Caco-2 (cell line): ENCODE data around the gene SLC38A8. TPM values are rescaled to one million over a fixed set of nuclear protein-coding genes. Genes with fewer than 3 reads are reported as not detected.

Source experiments
- BruUV-seq: library from RNA; stranded (reverse); fragments of 400-500 nt; replicated peaks from 2 replicates; lab custom pipeline; 2021; lab: Mats Ljungman, UMichigan
- CTCF ChIA-PET: fragments of 300-600 bp; sonication (Branson Sonifier 250); formaldehyde crosslinking; loops from one replicate; lab custom pipeline; 2022; ENCODE audit warnings: antibody characterized with exemption; lab: Charles Lee
- POLR2A ChIA-PET: fragments of 300-600 bp; sonication (Branson Sonifier 250); formaldehyde crosslinking; loops from one replicate; lab custom pipeline; 2022; ENCODE audit warnings: antibody characterized with exemption; lab: Charles Lee
- DNase-seq, 2 experiments: peaks; one replicate each; pipeline versions ENCODE4 v3.0.0 to v3.0.0-alpha.2; 2020 to 2022
- H3K27me3 ChIP-seq: replicated peaks from 2 replicates; pipeline ENCODE4 v1.6.0; 2011; ENCODE audit warnings: low read length; ENCODE audit not compliant: control insufficient read depth, insufficient read depth
- H3K36me3 ChIP-seq: 2 replicates; pipeline ENCODE4 v1.5.1; 2011; ENCODE audit warnings: low read length; ENCODE audit not compliant: control insufficient read depth, insufficient read depth
- H3K4me1 ChIP-seq: fragments of 250-450 bp; sonication (Bioruptor Pico); 2 replicates; pipeline ENCODE4 v1.5.1; 2020; ENCODE audit warnings: mild to moderate bottlenecking
- H3K4me3 ChIP-seq: 2 replicates; pipeline ENCODE4 v1.5.1; 2011; ENCODE audit warnings: low read depth, mild to moderate bottlenecking, control low read depth, low read length
- H3K9me3 ChIP-seq: fragments of 250-450 bp; sonication (Bioruptor Pico); 2 replicates; pipeline ENCODE4 v1.5.1; 2020; ENCODE audit warnings: mild to moderate bottlenecking, moderate library complexity
- H3K27ac Mint-ChIP-seq: one replicate; pipeline ENCODE4 v1.8.0; 2022; ENCODE audit warnings: mixed read lengths; ENCODE audit not compliant: unreplicated experiment
- H3K27me3 Mint-ChIP-seq: one replicate; pipeline ENCODE4 v1.8.0; 2022; ENCODE audit warnings: mixed read lengths; ENCODE audit not compliant: insufficient read depth, unreplicated experiment
- H3K36me3 Mint-ChIP-seq: one replicate; pipeline ENCODE4 v1.8.0; 2022; ENCODE audit warnings: mild to moderate bottlenecking, mixed read lengths; ENCODE audit not compliant: insufficient read depth, unreplicated experiment
- H3K4me1 Mint-ChIP-seq: one replicate; pipeline ENCODE4 v1.8.0; 2022; ENCODE audit warnings: low read depth, mixed read lengths; ENCODE audit not compliant: unreplicated experiment
- H3K4me3 Mint-ChIP-seq: one replicate; pipeline ENCODE4 v1.8.0; 2022; ENCODE audit warnings: mild to moderate bottlenecking, moderate library complexity, mixed read lengths; ENCODE audit not compliant: unreplicated experiment
- H3K9me3 Mint-ChIP-seq: one replicate; pipeline ENCODE4 v1.8.0; 2022; ENCODE audit warnings: mixed read lengths; ENCODE audit not compliant: unreplicated experiment
- CTCF ChIP-seq, 2 experiments: fragments of 200-600 bp in 1 of 2; IDR thresholded peaks; 1 replicate in 1 of 2; 2 replicates in 1 of 2; pipeline versions ENCODE4 v1.5.1 to v1.8.0; 2011 to 2022; ENCODE audit warnings: antibody characterized with exemption in 1 of 2, control low read depth in 1 of 2, inconsistent platforms in 1 of 2, low read depth in 1 of 2, low read length in 1 of 2, mild to moderate bottlenecking in 1 of 2, moderate library complexity in 1 of 2; ENCODE audit not compliant: insufficient read depth in 1 of 2, severe bottlenecking in 1 of 2, unreplicated experiment in 1 of 2
- intact Hi-C: fragments of 100-400 bp; cut with micrococcal nuclease; formaldehyde crosslinking; loops from one replicate; pipeline ENCODE4 v1.10.0; 2022; ENCODE audit not compliant: unreplicated experiment
- total RNA-seq: library from RNA; stranded (reverse); gene quantifications from 2 replicates; pipeline ENCODE4 v1.2.3, GENCODE V29; 2022

SLC38A8 gene
- total RNA-seq, 1 experiment from 2014 or later: 0.79 TPM

- Histone ChIP-seq H3K27me3 (no peaks in the 10 kb centered on the region), H3K9me3 (no peaks in the 10 kb centered on the region; the same call in 1 of the 2 replicates)
Measured at GRCh38 chr16:84034516-84034915, 8.1 kb downstream of the SLC38A8 start.

GRCh38 chr16:84033251-84034195 is 9.1 kb downstream of the SLC38A8 start:
- no peak for DNase-seq
- no peaks in the 10 kb centered on the region for H3K36me3 ChIP-seq
- Mint-ChIP-seq H3K36me3 (no peaks in the 10 kb centered on the region), H3K4me3 (no peak overlapping the region), H3K27me3 (peaks cover 12% of the 10 kb centered on the region), H3K9me3 (peaks cover 7% of the 10 kb centered on the region), H3K27ac (no peak overlapping the region), H3K4me1 (no peaks in the 10 kb centered on the region)
- H3K4me1 ChIP-seq: no peaks in the 10 kb centered on the region
- H3K9me3 ChIP-seq: no peaks in the 10 kb centered on the region; the same call in 1 of the 2 replicates
- ChIA-PET POLR2A (no interaction called here), CTCF (no interaction called here)
- no peaks in the 10 kb centered on the region for H3K27me3 ChIP-seq
- intact Hi-C loops: no loop called here
- no TSS peak for BruUV-seq
- TF ChIP-seq CTCF (IDR thresholded peaks at IDR 0.05; ENCODE audit: insufficient read depth in 1 of 2, low read depth in 1 of 2, low read length in 1 of 2, severe bottlenecking in 1 of 2, unreplicated experiment in 1 of 2): no peak
- H3K4me3 ChIP-seq: no peak overlapping the region

More at GRCh38 chr16:84034516-84034915, 8.1 kb downstream of the SLC38A8 start:
- Mint-ChIP-seq H3K9me3 (peaks cover 7% of the 10 kb centered on the region), H3K4me3 (no peak overlapping the region), H3K27ac (no peak overlapping the region), H3K4me1 (no peaks in the 10 kb centered on the region), H3K36me3 (no peaks in the 10 kb centered on the region), H3K27me3 (peaks cover 12% of the 10 kb centered on the region)
- Histone ChIP-seq H3K36me3 (no peaks in the 10 kb centered on the region), H3K4me3 (no peak overlapping the region), H3K4me1 (no peaks in the 10 kb centered on the region)
- ChIA-PET POLR2A (no interaction called here), CTCF (no interaction called here)
- no TSS peak for BruUV-seq
- no peak for TF ChIP-seq CTCF (IDR thresholded peaks at IDR 0.05; ENCODE audit: insufficient read depth in 1 of 2, low read depth in 1 of 2, low read length in 1 of 2, severe bottlenecking in 1 of 2, unreplicated experiment in 1 of 2)
- DNase-seq: no peak
- intact Hi-C loops: no loop called here

- Mint-ChIP-seq H3K27me3 (peaks cover 12% of the 10 kb centered on the region), H3K9me3 (peaks cover 7% of the 10 kb centered on the region), H3K27ac (no peak overlapping the region), H3K36me3 (no peaks in the 10 kb centered on the region), H3K4me1 (no peaks in the 10 kb centered on the region), H3K4me3 (no peak overlapping the region)
- Histone ChIP-seq H3K36me3 (no peaks in the 10 kb centered on the region), H3K27me3 (no peaks in the 10 kb centered on the region), H3K9me3 (no peaks in the 10 kb centered on the region; the same call in 1 of the 2 replicates), H3K4me1 (no peaks in the 10 kb centered on the region), H3K4me3 (no peak overlapping the region)
- no TSS peak for BruUV-seq
- intact Hi-C loops: no loop called here
- TF ChIP-seq CTCF (IDR thresholded peaks at IDR 0.05; ENCODE audit: insufficient read depth in 1 of 2, low read depth in 1 of 2, low read length in 1 of 2, severe bottlenecking in 1 of 2, unreplicated experiment in 1 of 2): no peak
- POLR2A ChIA-PET: no interaction called here
- CTCF ChIA-PET: no interaction called here
- no peak for DNase-seq
Measured at GRCh38 chr16:84032458-84033178, 10.0 kb downstream of the SLC38A8 start.
